Astrocyte (in vitro differentiated cells and primary cell): ENCODE data around the gene SHROOM3. TPM values are rescaled to one million over a fixed set of nuclear protein-coding genes. Genes with fewer than 3 reads are reported as not detected.
A peak's percentile ranks its signal among the peaks of the same experiment; 100 is the strongest.

Experiments used
- DNase-seq: peaks from one replicate; pipeline ENCODE4 v3.0.0-alpha.2; 2010; ENCODE audit warnings: low read depth
- FAIRE-seq: peaks from 2 replicates; lab custom pipeline; 2011; peaks lifted over from hg19 to GRCh38; lab: Jason Lieb, UNC
- H2AFZ ChIP-seq: 2 replicates; pipeline ENCODE4 v1.6.0; 2012; ENCODE audit warnings: low read depth, low read length, inconsistent platforms
- H3K27ac ChIP-seq: 2 replicates; pipeline ENCODE4 v1.5.1; 2011; ENCODE audit warnings: low read depth, low read length, inconsistent platforms
- H3K27me3 ChIP-seq: 2 replicates; pipeline ENCODE4 v1.6.0; 2011; ENCODE audit warnings: low read length, inconsistent platforms; ENCODE audit not compliant: insufficient read depth
- H3K36me3 ChIP-seq: 2 replicates; pipeline ENCODE4 v1.5.1; 2011; ENCODE audit warnings: low read length, inconsistent platforms; ENCODE audit not compliant: insufficient read depth
- H3K4me1 ChIP-seq: 2 replicates; pipeline ENCODE4 v1.5.1; 2011; ENCODE audit warnings: low read length, inconsistent platforms; ENCODE audit not compliant: insufficient read depth
- H3K4me2 ChIP-seq: 2 replicates; pipeline ENCODE4 v1.6.0; 2012; ENCODE audit warnings: low read length, inconsistent platforms
- H3K4me3 ChIP-seq: 2 replicates; pipeline ENCODE4 v1.5.1; 2011; ENCODE audit warnings: low read depth, mild to moderate bottlenecking, low read length, inconsistent platforms; ENCODE audit not compliant: insufficient read depth
- H3K79me2 ChIP-seq: 2 replicates; pipeline ENCODE4 v1.6.0; 2012; ENCODE audit warnings: mild to moderate bottlenecking, low read length, inconsistent platforms; ENCODE audit not compliant: insufficient read depth
- H3K9ac ChIP-seq: 2 replicates; pipeline ENCODE4 v1.6.0; 2012; ENCODE audit warnings: mild to moderate bottlenecking, low read length, inconsistent platforms
- H3K9me3 ChIP-seq: 2 replicates; pipeline ENCODE4 v1.5.1; 2012; ENCODE audit warnings: low read depth, mild to moderate bottlenecking, low read length, inconsistent platforms; ENCODE audit not compliant: insufficient read depth
- H4K20me1 ChIP-seq: 2 replicates; pipeline ENCODE4 v1.6.0; 2012; ENCODE audit warnings: low read length, inconsistent platforms; ENCODE audit not compliant: insufficient read depth
- H3K27ac Mint-ChIP-seq: one replicate; pipeline ENCODE4 v1.8.0; 2021; ENCODE audit warnings: mild to moderate bottlenecking, mixed read lengths; ENCODE audit not compliant: unreplicated experiment
- H3K27me3 Mint-ChIP-seq: one replicate; pipeline ENCODE4 v1.8.0; 2021; ENCODE audit warnings: low read depth, mixed read lengths; ENCODE audit not compliant: unreplicated experiment
- H3K36me3 Mint-ChIP-seq: one replicate; pipeline ENCODE4 v1.8.0; 2021; ENCODE audit warnings: low read depth, mixed read lengths; ENCODE audit not compliant: unreplicated experiment
- H3K4me1 Mint-ChIP-seq: one replicate; pipeline ENCODE4 v1.8.0; 2021; ENCODE audit warnings: low read depth, mixed read lengths; ENCODE audit not compliant: unreplicated experiment
- H3K4me3 Mint-ChIP-seq: one replicate; pipeline ENCODE4 v1.8.0; 2021; ENCODE audit warnings: mild to moderate bottlenecking, moderate library complexity, mixed read lengths; ENCODE audit not compliant: unreplicated experiment
- H3K9me3 Mint-ChIP-seq: one replicate; pipeline ENCODE4 v1.8.0; 2021; ENCODE audit warnings: mild to moderate bottlenecking, mixed read lengths; ENCODE audit not compliant: unreplicated experiment
- CTCF ChIP-seq: IDR thresholded peaks from 2 replicates; pipeline ENCODE4 v1.5.1; 2011; ENCODE audit warnings: low read depth, mild to moderate bottlenecking, inconsistent platforms, low read length, moderate library complexity; ENCODE audit not compliant: insufficient read depth
- EZH2 ChIP-seq: IDR thresholded peaks from 2 replicates; pipeline ENCODE4 v1.6.1; 2012; ENCODE audit warnings: mild to moderate bottlenecking, low read length, inconsistent platforms; ENCODE audit not compliant: insufficient read depth
- total RNA-seq: library from RNA; stranded (reverse); gene quantifications from 2 replicates; pipeline ENCODE4 v1.2.1, GENCODE V29; 2021

SHROOM3 gene
- total RNA-seq, 1 donor from 2014 or later = 64.6 TPM

- H3K4me2 ChIP-seq = no peak overlapping the region
- Mint-ChIP-seq H3K9me3 (no peaks in the 10 kb centered on the region), H3K4me1 (peaks cover 32% of the 10 kb centered on the region), H3K4me3 (no peak overlapping the region), H3K27me3 (no peaks in the 10 kb centered on the region), H3K36me3 (peaks cover 31% of the 10 kb centered on the region), H3K27ac (peak overlapping the region; percentile 100)
- no peak overlapping the region for H3K27ac ChIP-seq
- TF ChIP-seq EZH2 = no peak
- H4K20me1 ChIP-seq = no peaks in the 10 kb centered on the region
- H3K79me2 ChIP-seq = peaks cover 12% of the 10 kb centered on the region
- no peak overlapping the region for H3K4me3 ChIP-seq
- H3K4me1 ChIP-seq = peaks cover 28% of the 10 kb centered on the region
- no peaks in the 10 kb centered on the region for H3K9me3 ChIP-seq
- H3K9ac ChIP-seq = no peak overlapping the region
- peak; percentile 60 for FAIRE-seq
- H3K27me3 ChIP-seq = no peaks in the 10 kb centered on the region
- H3K36me3 ChIP-seq = no peaks in the 10 kb centered on the region
- no peak overlapping the region for H2AFZ ChIP-seq
- peak; percentile 63 for DNase-seq
These were observed 344.9 kb downstream of the SHROOM3 start for GRCh38 chr4:76779740-76780459.

GRCh38 chr4:76780781-76781697 is 346.0 kb downstream of the SHROOM3 start:
- Mint-ChIP-seq H3K4me3 (peak overlapping the region; percentile 60), H3K27ac (peak overlapping the region; percentile 100), H3K4me1 (peaks cover 32% of the 10 kb centered on the region), H3K27me3 (no peaks in the 10 kb centered on the region), H3K36me3 (peaks cover 32% of the 10 kb centered on the region), H3K9me3 (no peaks in the 10 kb centered on the region)
- DNase-seq (no peak), FAIRE-seq (no peak)
- TF ChIP-seq CTCF (no peak), EZH2 (no peak)
- no peak overlapping the region for H3K4me3 ChIP-seq
- H4K20me1 ChIP-seq = no peaks in the 10 kb centered on the region
- H3K9me3 ChIP-seq = no peaks in the 10 kb centered on the region
- H3K79me2 ChIP-seq = peaks cover 12% of the 10 kb centered on the region
- H3K36me3 ChIP-seq = no peaks in the 10 kb centered on the region
- H3K4me1 ChIP-seq = peaks cover 28% of the 10 kb centered on the region
- H3K27ac ChIP-seq = peak overlapping the region; percentile 95
- H3K9ac ChIP-seq = peak overlapping the region; percentile 80
- peak overlapping the region; percentile 71 for H3K4me2 ChIP-seq
- H3K27me3 ChIP-seq = no peaks in the 10 kb centered on the region
- no peak overlapping the region for H2AFZ ChIP-seq
